Fibroblast of mammary gland (primary cell): Measurements from ENCODE around the gene CCDC12.

ENCODE experiments used
- DNase-seq: peaks from one replicate; pipeline ENCODE4 v3.0.0-alpha.2; 2010; ENCODE audit warnings: low read depth
- H3K4me3 ChIP-seq: 2 replicates; pipeline ENCODE4 v1.5.1; 2011; ENCODE audit warnings: low read depth, mild to moderate bottlenecking, low read length, moderate library complexity; ENCODE audit not compliant: control insufficient read depth
- TF ChIP-seq, protein P1 (sequence below): conservative IDR thresholded peaks from 2 replicates; pipeline ENCODE4 v1.5.1; 2011; ENCODE audit warnings: low read depth, low read length, inconsistent platforms; ENCODE audit not compliant: control insufficient read depth, insufficient read depth

Gene CCDC12

DNA sequence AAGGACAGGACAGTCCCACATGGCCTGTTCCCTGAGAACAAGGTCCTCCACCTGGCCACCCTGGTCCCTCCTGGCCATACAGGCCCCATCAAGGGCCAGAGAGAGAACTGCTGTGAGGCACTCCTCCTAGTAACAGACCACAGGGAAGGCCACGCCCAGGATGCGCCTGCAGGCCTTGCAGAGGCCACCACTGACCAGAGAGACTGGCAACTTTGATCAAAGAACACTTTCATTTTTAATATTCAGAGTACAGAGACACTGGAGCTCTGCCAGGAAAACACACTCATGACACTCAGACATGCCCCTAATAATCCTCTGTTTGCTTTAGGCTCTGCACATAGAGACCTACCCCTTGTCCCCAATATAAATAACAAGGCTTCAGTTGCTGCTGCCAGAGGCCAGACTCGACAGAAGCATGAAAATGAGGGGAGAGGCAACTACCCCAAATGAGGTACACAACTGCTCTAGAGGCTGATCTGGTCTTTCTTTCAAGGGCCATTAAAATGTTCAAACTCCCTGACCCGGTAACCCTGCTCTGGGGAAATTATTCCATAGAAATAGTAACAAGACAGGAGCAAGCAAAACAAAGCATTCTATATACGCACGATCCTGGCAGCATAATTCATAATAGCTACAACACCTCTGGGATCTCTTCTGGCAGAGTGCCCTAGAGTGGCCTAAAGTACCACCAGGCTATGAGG, 44.8 kb downstream of the CCDC12 start:
- H3K4me3 ChIP-seq: no peak overlapping the region
- TF ChIP-seq, protein P1, sequence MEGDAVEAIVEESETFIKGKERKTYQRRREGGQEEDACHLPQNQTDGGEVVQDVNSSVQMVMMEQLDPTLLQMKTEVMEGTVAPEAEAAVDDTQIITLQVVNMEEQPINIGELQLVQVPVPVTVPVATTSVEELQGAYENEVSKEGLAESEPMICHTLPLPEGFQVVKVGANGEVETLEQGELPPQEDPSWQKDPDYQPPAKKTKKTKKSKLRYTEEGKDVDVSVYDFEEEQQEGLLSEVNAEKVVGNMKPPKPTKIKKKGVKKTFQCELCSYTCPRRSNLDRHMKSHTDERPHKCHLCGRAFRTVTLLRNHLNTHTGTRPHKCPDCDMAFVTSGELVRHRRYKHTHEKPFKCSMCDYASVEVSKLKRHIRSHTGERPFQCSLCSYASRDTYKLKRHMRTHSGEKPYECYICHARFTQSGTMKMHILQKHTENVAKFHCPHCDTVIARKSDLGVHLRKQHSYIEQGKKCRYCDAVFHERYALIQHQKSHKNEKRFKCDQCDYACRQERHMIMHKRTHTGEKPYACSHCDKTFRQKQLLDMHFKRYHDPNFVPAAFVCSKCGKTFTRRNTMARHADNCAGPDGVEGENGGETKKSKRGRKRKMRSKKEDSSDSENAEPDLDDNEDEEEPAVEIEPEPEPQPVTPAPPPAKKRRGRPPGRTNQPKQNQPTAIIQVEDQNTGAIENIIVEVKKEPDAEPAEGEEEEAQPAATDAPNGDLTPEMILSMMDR: no peak
- DNase-seq: peak; percentile 40

DNA sequence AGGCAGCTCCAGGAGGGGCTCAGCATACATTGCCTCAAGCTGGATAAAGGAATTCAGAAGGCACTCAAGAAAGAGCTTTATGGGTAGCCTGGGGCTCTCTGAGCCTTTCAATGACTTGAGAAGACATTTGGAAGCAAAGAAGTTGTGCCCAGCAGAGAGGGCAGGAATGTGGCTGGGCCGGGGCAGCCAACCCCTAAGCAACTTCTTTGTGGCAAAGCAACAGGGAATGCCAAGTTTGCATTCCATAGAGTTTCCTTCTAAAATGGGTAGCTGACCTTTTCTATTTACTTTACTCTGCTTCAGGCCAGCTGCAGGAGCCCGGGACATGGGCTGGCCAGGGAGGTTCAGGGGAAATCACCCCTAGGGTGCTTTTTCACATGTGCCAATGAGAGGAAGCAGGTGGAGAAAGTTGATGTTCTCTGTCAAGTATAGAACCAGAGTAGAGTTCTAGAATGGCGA, 45.6 kb downstream of the CCDC12 start:
- TF ChIP-seq, protein P1: no peak
- DNase-seq: no peak
- no peak overlapping the region for H3K4me3 ChIP-seq

DNA sequence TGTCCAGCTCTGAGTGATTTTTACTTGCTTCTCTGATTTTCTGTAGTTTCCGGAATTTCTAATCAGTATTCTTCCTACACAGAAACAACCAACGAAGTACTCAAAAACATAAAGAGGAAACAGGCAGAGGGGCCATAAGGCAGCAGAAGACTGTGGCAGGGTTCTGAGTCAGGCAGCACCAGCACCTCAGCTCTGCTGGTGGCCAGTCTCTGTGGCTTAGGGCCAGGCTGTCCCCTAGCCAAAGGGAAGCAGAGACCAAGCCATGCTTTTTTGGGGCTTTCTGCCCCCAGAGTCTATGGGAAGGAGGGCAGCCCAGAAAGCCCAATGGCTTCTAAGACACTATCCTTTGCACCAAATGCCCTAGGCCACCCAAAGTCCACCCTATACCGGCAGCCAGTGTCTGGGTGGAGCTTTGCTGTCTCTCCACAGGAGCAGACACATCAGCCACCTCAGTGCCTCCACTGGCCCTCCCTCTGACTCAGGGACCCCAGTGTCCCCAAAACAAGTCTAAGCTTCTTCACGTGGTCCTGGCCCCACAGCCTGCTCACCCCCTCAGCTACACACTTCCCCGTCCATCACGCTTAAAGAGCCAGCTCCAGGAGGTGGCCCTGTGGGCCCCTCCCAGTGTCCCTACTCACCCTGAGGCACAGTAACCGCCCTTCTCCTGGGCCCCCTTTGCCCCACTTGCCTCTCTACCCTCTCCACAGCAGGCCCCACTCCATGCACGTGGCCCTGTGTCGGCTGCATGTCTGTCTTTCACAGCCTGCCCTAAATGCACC, 46.2 kb downstream of the CCDC12 start:
- H3K4me3 ChIP-seq: no peak overlapping the region

DNA sequence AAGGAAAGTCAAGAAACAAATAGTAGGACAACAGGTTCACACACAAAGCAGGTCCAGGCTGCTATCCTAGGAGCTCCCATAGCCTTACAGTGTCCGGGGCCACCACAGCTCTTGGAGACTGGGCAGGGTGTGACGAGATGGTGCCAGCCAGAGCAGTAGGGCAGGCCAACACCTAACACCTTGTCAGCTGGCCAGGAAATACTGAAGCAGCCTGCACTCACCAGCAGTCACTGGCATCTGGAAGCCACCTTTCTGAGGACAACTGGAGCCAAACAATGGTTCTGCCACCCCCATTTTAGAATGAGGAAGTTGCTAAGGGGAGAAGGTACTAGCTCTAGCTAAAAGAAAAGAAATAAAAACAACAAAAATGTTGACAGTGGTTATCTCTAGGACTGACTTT, 47.2 kb downstream of the CCDC12 start:
- no peak overlapping the region for H3K4me3 ChIP-seq
- DNase-seq: no peak
- TF ChIP-seq, protein P1: no peak

More for the DNA sequence above, 46.2 kb downstream of the CCDC12 start:
- TF ChIP-seq, protein P1: no peak
- DNase-seq: no peak

DNA sequence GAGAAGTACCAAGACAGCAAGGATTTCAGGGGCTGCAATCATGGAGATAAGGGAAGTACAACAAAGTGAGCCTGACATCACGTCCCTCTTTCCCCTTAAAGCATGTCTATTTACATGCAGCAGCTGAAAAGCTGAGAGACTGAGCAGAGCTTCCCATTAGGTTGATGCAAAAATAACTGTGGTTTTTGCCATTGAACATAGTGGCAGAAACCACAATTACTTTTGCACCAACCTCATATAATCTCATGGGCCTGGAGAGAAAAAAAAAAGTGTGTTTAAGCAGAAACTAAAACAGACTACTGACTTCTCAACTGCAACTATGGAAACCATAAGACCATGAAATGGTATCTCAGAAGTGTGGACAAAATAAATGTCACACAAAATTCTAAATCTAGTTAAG, 48.3 kb downstream of the CCDC12 start:
- TF ChIP-seq, protein P1: no peak
- no peak overlapping the region for H3K4me3 ChIP-seq
- no peak for DNase-seq

DNA sequence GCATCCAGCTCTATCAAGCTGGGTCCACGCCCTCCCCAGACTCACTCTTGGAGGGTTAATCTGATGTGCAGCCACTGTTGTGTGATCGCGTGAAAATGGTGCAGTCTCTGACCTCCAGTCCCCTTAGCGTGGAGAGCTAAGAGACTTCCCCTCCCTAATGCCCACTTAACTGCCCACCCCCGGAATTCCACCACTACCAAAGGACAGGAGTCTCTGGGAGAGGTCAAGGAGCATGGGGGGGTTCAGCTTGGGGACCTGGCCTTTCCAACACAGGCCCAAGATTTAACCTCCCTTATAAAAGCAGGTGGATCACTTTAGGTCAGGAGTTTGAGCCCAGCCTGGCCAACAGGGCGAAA, 48.8 kb downstream of the CCDC12 start:
- H3K4me3 ChIP-seq: no peak overlapping the region
- TF ChIP-seq, protein P1: no peak
- DNase-seq: no peak
